Left renal cortex interstitium (tissue), 4 donors: ENCODE measurements around the gene SVOP. TPM values are rescaled to one million over a fixed set of nuclear protein-coding genes. Genes with fewer than 3 reads are reported as not detected.
A peak's percentile ranks its signal among the peaks of the same experiment; 100 is the strongest.

Experiments
- DNase-seq, 4 donors: peaks; one replicate each; pipeline ENCODE4 v3.0.0-alpha.2; 2013; ENCODE audit warnings: low read depth in 4 of 4, low spot score in 2 of 4, missing footprints in 1 of 4
- polyA plus RNA-seq, 4 donors: library from polyadenylated mRNA; unstranded; fragments of 120-200 nt; gene quantifications; one replicate each; pipeline ENCODE4 v1.2.1, GENCODE V29; 2013; ENCODE audit not compliant: insufficient read length in 4 of 4

Gene SVOP
- polyA plus RNA-seq, 4 donors = 0.06 to 0.11 (median 0.09) TPM; not detected in 1

GRCh38 chr12:108980831-108981618, 39.8 kb downstream of the SVOP start:
- DNase-seq = no peak

DNA sequence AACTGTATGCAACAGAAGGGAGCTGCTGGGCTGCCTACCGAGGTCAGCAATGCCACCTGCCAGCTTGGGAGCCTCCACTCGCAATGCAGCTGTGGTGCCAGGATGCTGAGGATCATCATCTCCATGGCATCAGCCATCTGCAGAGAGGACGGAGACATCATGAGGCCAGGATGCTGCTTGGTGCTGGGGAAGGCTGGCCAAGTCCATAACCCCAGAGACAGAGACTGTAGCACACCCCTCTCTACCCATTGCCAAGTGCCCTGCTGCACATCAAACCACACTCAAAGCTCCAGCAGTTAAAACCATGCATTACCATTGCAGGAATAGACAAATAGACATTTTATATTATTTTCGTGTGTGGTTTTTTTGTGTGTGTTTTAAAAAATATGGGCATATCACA, 43.5 kb downstream of the SVOP start:
- DNase-seq = no peak

DNA sequence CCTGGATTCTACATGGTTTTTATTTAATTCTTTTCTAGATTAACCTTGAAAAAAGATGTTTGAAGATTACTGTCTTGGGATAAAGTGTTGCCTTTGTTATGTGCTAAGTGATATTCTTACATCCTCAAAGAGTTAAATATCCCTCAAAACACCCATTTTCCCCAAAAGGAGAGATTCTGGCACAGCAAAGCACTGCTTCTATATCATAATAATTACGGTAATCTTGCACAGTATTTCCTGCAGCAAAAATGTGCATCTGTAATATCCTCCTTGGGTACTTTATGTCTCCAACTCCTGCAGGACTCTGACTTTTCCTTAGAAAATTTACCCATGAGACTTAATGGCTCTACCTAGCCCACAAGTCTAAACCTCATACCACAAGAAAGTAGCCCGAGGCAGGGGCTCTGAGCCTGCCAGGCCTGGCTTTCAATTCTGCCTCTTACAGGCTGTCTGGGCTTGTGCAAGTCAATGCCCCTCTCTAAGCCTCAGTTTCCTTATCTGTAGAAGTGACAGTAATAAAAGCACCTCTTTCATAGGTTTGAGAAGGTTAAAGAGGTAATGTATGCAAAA, 45.8 kb downstream of the SVOP start:
- no peak for DNase-seq

DNA sequence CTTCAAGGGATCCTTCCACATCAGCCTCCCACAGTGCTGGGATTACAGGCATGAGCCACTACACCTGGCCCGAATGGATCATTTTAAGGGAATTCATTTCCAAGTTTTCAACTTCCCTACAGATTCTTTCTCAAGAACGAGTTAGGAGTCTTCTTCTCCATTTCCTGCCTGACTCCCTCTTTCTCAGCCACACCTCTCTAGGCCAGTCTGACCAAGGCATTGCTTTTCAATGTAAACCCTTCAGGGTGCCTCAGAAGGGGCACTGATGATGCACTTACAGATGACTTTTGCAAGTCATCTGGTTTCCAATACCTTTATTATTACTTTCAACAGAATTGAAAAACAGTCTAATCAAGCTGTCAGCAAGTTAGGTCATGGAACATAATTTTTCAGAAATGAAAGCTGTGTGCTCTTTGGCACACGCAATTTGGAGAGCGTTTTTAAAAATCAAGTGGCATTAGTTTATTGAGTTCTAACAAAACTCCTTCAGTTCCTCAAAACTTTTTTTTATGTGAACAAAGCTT, 47.2 kb downstream of the SVOP start:
- DNase-seq = no peak

- no peak for DNase-seq
Measured at GRCh38 chr12:108972358-108972757, 48.5 kb downstream of the SVOP start.

GRCh38 chr12:108969622-108970021, 51.2 kb downstream of the SVOP start:
- no peak for DNase-seq

- no peak for DNase-seq
Measured at GRCh38 chr12:108967869-108968540, 52.9 kb downstream of the SVOP start.

DNA sequence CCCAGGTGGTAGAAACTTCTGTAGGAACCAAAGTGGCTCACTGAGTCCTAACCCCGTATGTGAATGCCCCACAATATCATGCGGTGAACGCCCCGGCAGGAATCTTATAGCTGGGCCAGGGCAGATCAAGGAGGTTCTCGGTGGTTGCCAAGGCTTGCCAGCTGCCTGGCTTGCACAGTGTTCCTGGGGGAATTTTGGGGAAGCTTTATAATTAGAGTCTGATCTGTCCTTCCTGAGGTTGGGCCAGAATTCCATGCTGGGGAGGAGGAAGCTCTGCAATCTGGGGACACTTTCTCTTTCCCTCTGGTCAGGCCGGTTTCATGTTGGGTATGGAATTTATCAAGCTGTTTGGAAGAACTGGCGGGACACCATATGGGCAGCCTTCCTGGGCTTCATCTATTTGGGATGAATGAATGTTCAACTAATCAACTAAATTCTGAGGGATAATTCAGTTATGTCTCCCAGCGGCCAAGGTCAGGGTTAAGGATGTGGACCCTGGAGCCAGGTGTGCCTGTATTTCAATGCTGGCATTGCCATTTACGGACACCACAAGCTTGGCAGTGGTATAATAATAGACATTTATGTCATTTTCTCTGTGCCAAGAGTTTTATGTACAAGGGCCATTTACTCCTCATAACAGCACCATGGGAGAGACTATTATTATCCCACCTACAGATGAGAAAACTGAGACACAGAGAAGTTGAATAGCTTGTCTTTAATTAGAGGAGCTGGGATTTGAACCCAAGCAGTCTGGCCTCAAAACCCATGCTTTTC, 54.3 kb downstream of the SVOP start:
- DNase-seq = no peak

GRCh38 chr12:108965886-108966285, 55.0 kb downstream of the SVOP start:
- DNase-seq = no peak

- no peak for DNase-seq
Measured at GRCh38 chr12:108964371-108965352, 56.2 kb downstream of the SVOP start.

DNA sequence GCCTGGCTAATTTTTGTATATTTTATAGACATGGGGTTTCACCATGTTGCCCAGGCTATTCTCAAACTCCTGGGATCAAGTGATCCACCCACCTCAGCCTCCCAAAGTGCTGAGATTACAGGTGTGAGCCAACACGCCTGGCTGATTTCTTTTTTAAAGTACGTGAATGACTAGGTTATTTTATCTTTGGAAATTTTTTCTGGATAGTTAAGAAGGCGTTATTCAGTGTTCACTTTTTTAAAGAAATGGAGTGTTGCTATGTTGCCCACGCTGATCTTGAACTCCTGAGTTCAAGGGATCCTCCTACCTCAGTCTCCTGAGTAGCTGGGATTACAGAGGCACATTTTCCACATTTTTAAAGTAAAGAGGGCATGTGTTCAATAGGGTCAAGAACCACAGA, 58.6 kb downstream of the SVOP start:
- no peak for DNase-seq

GRCh38 chr12:108959748-108960655, 60.9 kb downstream of the SVOP start:
- no peak for DNase-seq

GRCh38 chr12:108955225-108955835, 65.5 kb downstream of the SVOP start:
- peak; percentile 71 to 89 (median 76) for DNase-seq

DNA sequence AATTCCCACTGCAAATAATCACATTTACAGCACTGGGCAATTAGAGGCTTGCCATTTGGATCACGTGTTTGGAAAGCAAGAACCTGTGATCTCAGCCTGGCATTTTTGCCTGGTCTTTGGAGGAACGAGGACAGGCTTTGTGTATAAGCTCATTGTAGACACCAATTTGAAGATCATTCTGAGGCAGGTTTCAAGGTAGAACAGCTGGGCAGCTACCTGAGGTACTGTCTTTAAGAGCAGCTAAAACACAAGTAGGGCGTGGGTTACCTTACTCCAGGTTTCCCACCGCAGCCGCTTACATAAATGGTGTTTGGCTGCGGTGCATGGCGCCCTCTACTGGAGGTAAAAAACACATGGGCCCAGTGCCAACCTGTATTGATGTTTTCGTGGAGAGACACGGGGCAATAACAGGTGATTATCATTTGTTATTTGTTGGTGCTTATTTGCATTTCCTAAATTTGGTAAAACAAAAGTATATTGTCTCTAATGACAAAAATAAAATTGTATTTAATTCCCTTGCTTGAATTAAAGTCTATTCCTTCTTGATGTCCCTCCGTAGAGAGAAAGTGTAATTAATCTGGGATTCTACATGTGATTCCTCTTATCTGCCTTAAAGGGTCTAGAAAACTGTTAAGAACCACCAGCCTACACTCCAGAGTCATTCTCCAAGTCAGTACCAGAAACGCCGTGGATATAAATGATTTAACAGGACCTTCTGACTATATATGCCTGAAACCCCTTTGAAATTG, 69.7 kb downstream of the SVOP start:
- DNase-seq = peak; percentile 26 to 57 (median 38)

GRCh38 chr12:108949976-108950375, 70.9 kb downstream of the SVOP start:
- DNase-seq = no peak

DNA sequence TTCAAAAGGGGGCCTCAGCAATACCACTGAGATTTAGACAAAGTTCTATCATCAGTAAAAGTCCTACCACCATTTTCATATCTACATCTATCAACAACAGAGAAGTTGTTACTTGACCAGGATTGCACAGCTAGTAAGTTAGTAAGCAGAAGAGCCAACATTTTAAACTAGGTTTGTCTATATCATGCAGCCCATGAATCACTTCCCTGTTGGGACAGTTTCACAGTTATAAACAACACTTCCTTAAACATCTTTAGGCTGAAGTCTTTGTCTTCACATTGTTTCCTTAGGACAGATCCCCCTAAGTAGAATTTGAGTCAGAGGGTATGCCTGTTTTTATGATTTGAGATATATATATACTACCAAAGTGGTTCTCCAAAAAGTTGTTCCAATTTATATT, 72.5 kb downstream of the SVOP start:
- no peak for DNase-seq

- no peak for DNase-seq
Measured at GRCh38 chr12:108947097-108947496, 73.8 kb downstream of the SVOP start.
